Neural cell (in vitro differentiated cells): ENCODE data around the gene HSPB1. TPM values are rescaled to one million over a fixed set of nuclear protein-coding genes. Genes with fewer than 3 reads are reported as not detected.

Source experiments
- H2AFZ ChIP-seq: fragments of 200-600, 300-800 bp; sonication (generic), shearing (Covaris generic); 2 replicates; pipeline ENCODE4 v1.6.0; 2014; ENCODE audit warnings: low read depth, mild to moderate bottlenecking, antibody characterized with exemption, low read length, moderate library complexity
- H3F3A ChIP-seq: fragments of 200-600 bp; shearing (Covaris generic); 2 replicates; pipeline ENCODE4 v1.6.1; 2016; ENCODE audit warnings: mild to moderate bottlenecking, moderate library complexity, mixed read lengths, antibody characterized with exemption, low read length; ENCODE audit not compliant: insufficient read depth, poor library complexity, severe bottlenecking
- H3K27ac ChIP-seq: fragments of 200-600, 300-800 bp; sonication (generic), shearing (Covaris generic); 2 replicates; pipeline ENCODE4 v1.5.1; 2014; ENCODE audit warnings: mild to moderate bottlenecking, low read length, moderate library complexity
- H3K27me3 ChIP-seq: fragments of 300-800, 200-600 bp; sonication (generic), shearing (Covaris generic); 2 replicates; pipeline ENCODE4 v1.6.0; 2014; ENCODE audit warnings: mild to moderate bottlenecking, low read depth, low read length, moderate library complexity; ENCODE audit not compliant: insufficient read depth
- H3K36me3 ChIP-seq: fragments of 300-800, 200-600 bp; sonication (generic), shearing (Covaris generic); 2 replicates; pipeline ENCODE4 v1.5.1; 2014; ENCODE audit warnings: mild to moderate bottlenecking, antibody characterized with exemption, low read length, moderate library complexity; ENCODE audit not compliant: insufficient read depth
- H3K4me2 ChIP-seq: fragments of 300-800, 200-600 bp; sonication (generic), shearing (Covaris generic); 2 replicates; pipeline ENCODE4 v1.6.0; 2014; ENCODE audit warnings: mild to moderate bottlenecking, low read length
- H3K4me3 ChIP-seq: fragments of 300-800, 200-600 bp; sonication (generic), shearing (Covaris generic); 2 replicates; pipeline ENCODE4 v1.5.1; 2014; ENCODE audit warnings: mild to moderate bottlenecking, low read length, moderate library complexity
- H3K79me2 ChIP-seq: fragments of 200-600 bp; shearing (Covaris generic); replicated peaks from 2 replicates; pipeline ENCODE4 v1.6.0; 2014; ENCODE audit warnings: mild to moderate bottlenecking, low read length, moderate library complexity; ENCODE audit not compliant: insufficient read depth
- H3K9ac ChIP-seq: fragments of 300-800, 200-600 bp; sonication (generic), shearing (Covaris generic); 2 replicates; pipeline ENCODE4 v1.6.1; 2016; ENCODE audit warnings: mild to moderate bottlenecking, low read length, mixed read lengths
- H3K9me2 ChIP-seq: fragments of 200-600 bp; shearing (Covaris generic); 2 replicates; pipeline ENCODE4 v1.6.1; 2016; ENCODE audit warnings: mild to moderate bottlenecking, low read length, mixed read lengths; ENCODE audit not compliant: insufficient read depth
- H3K9me3 ChIP-seq: fragments of 200-600, 300-800 bp; sonication (generic), shearing (Covaris generic); 2 replicates; pipeline ENCODE4 v1.6.1; 2016; ENCODE audit warnings: mild to moderate bottlenecking, mixed run types, low read length, moderate library complexity, mixed read lengths
- H4K20me1 ChIP-seq: fragments of 200-600 bp; shearing (Covaris generic); 2 replicates; pipeline ENCODE4 v1.6.1; 2016; ENCODE audit warnings: mild to moderate bottlenecking, mixed run types; ENCODE audit not compliant: insufficient read depth
- EP300 ChIP-seq: fragments of 450-650 bp; conservative IDR thresholded peaks from 2 replicates; pipeline ENCODE4 v1.6.1; 2014; ENCODE audit warnings: antibody characterized with exemption, mild to moderate bottlenecking, moderate library complexity; ENCODE audit not compliant: poor library complexity, severe bottlenecking
- EZH2 ChIP-seq: fragments of 200-600, 300-800 bp; shearing (Covaris generic), sonication (generic); IDR thresholded peaks from 2 replicates; pipeline ENCODE4 v1.6.1; 2014; ENCODE audit warnings: antibody characterized with exemption, low read length, borderline replicate concordance, mild to moderate bottlenecking; ENCODE audit not compliant: insufficient read depth, poor library complexity, severe bottlenecking
- MXI1 ChIP-seq: fragments of 450-650 bp; conservative IDR thresholded peaks from 2 replicates; pipeline ENCODE4 v1.6.1; 2014; ENCODE audit warnings: antibody characterized with exemption, mild to moderate bottlenecking; ENCODE audit not compliant: poor library complexity, severe bottlenecking
- POLR2AphosphoS5 ChIP-seq: IDR thresholded peaks from 2 replicates; pipeline ENCODE4 v1.6.1; 2012
- RAD21 ChIP-seq: fragments of 450-650 bp; conservative IDR thresholded peaks from 2 replicates; pipeline ENCODE4 v1.6.1; 2014; ENCODE audit warnings: antibody characterized with exemption, mild to moderate bottlenecking, moderate library complexity
- SMC3 ChIP-seq: fragments of 450-650 bp; conservative IDR thresholded peaks from 2 replicates; pipeline ENCODE4 v1.6.1; 2014; ENCODE audit warnings: antibody characterized with exemption, mild to moderate bottlenecking, moderate library complexity; ENCODE audit not compliant: poor library complexity
- TAF1 ChIP-seq: IDR thresholded peaks from 2 replicates; pipeline ENCODE4 v1.6.1; 2012; ENCODE audit warnings: low read depth
- polyA plus RNA-seq: library from polyadenylated mRNA; depleted of rRNA; stranded (reverse); fragments of >200 nt; gene quantifications from 2 replicates; pipeline ENCODE4 v1.2.3, GENCODE V29; 2014
- TF ChIP-seq, protein P1 (sequence below): fragments of 450-650 bp; IDR thresholded peaks from 2 replicates; pipeline ENCODE4 v1.5.1; 2014; ENCODE audit warnings: antibody characterized with exemption, mild to moderate bottlenecking, moderate library complexity; ENCODE audit not compliant: poor library complexity, severe bottlenecking
- TF ChIP-seq, protein P2 (sequence below): IDR thresholded peaks from 2 replicates; pipeline ENCODE4 v1.6.1; 2012; ENCODE audit warnings: borderline replicate concordance

Gene HSPB1
- polyA plus RNA-seq, 1 donor from 2014 or later: 1.4 TPM

DNA sequence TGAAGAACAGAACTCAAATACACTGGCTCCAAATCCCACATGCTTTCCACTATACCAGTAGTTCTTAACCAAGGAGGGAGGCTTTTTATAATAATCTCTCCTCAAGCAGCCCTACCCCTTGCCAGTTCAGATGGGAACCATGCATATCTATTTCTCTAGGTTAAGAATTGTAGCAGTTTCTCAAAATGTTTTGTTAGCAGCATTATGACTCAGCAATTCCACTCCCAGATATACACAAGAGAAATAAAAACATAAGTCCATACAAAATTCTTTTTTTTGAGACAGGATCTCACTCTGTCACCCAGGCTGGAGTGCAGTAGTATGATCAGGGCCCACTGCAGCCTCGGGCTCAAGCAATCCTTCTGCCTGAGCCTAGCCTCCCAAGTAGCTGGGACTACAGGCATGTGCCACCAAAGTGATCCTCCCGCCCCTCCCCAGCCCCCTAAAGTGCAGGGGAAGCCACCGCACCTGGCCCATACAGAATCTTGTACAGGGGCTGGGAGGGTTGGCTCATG, 38.2 kb downstream of the HSPB1 start:
- Histone ChIP-seq H3K9me3 (no peaks in the 10 kb centered on the region), H3K9ac (no peak overlapping the region), H3K9me2 (no peaks in the 10 kb centered on the region), H2AFZ (no peak overlapping the region), H3F3A (peaks cover 3% of the 10 kb centered on the region), H3K27ac (no peak overlapping the region), H3K27me3 (no peaks in the 10 kb centered on the region), H3K79me2 (peaks cover 96% of the 10 kb centered on the region), H3K4me3 (no peak overlapping the region), H3K4me2 (no peak overlapping the region), H4K20me1 (peaks cover 68% of the 10 kb centered on the region), H3K36me3 (no peaks in the 10 kb centered on the region)
- no peak for TF ChIP-seq SMC3
- TF ChIP-seq MXI1: no peak
- no peak for TF ChIP-seq TAF1
- no peak for TF ChIP-seq EZH2
- TF ChIP-seq, protein P1, sequence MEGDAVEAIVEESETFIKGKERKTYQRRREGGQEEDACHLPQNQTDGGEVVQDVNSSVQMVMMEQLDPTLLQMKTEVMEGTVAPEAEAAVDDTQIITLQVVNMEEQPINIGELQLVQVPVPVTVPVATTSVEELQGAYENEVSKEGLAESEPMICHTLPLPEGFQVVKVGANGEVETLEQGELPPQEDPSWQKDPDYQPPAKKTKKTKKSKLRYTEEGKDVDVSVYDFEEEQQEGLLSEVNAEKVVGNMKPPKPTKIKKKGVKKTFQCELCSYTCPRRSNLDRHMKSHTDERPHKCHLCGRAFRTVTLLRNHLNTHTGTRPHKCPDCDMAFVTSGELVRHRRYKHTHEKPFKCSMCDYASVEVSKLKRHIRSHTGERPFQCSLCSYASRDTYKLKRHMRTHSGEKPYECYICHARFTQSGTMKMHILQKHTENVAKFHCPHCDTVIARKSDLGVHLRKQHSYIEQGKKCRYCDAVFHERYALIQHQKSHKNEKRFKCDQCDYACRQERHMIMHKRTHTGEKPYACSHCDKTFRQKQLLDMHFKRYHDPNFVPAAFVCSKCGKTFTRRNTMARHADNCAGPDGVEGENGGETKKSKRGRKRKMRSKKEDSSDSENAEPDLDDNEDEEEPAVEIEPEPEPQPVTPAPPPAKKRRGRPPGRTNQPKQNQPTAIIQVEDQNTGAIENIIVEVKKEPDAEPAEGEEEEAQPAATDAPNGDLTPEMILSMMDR: no peak
- no peak for TF ChIP-seq POLR2AphosphoS5
- TF ChIP-seq, protein P2, sequence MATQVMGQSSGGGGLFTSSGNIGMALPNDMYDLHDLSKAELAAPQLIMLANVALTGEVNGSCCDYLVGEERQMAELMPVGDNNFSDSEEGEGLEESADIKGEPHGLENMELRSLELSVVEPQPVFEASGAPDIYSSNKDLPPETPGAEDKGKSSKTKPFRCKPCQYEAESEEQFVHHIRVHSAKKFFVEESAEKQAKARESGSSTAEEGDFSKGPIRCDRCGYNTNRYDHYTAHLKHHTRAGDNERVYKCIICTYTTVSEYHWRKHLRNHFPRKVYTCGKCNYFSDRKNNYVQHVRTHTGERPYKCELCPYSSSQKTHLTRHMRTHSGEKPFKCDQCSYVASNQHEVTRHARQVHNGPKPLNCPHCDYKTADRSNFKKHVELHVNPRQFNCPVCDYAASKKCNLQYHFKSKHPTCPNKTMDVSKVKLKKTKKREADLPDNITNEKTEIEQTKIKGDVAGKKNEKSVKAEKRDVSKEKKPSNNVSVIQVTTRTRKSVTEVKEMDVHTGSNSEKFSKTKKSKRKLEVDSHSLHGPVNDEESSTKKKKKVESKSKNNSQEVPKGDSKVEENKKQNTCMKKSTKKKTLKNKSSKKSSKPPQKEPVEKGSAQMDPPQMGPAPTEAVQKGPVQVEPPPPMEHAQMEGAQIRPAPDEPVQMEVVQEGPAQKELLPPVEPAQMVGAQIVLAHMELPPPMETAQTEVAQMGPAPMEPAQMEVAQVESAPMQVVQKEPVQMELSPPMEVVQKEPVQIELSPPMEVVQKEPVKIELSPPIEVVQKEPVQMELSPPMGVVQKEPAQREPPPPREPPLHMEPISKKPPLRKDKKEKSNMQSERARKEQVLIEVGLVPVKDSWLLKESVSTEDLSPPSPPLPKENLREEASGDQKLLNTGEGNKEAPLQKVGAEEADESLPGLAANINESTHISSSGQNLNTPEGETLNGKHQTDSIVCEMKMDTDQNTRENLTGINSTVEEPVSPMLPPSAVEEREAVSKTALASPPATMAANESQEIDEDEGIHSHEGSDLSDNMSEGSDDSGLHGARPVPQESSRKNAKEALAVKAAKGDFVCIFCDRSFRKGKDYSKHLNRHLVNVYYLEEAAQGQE: no peak
- TF ChIP-seq EP300: no peak
- TF ChIP-seq RAD21: no peak

- Histone ChIP-seq H3K9me3 (no peaks in the 10 kb centered on the region), H3K27me3 (no peaks in the 10 kb centered on the region), H3F3A (peaks cover 3% of the 10 kb centered on the region), H4K20me1 (peaks cover 66% of the 10 kb centered on the region), H3K9me2 (no peaks in the 10 kb centered on the region), H3K4me2 (no peak overlapping the region), H3K36me3 (no peaks in the 10 kb centered on the region), H3K9ac (no peak overlapping the region), H3K4me3 (no peak overlapping the region), H3K79me2 (peaks cover 97% of the 10 kb centered on the region), H2AFZ (no peak overlapping the region), H3K27ac (no peak overlapping the region)
- no peak for TF ChIP-seq RAD21
- TF ChIP-seq SMC3: no peak
- no peak for TF ChIP-seq POLR2AphosphoS5
- TF ChIP-seq, protein P2: no peak
- no peak for TF ChIP-seq TAF1
- no peak for TF ChIP-seq EP300
- TF ChIP-seq MXI1: no peak
- TF ChIP-seq, protein P1: no peak
- no peak for TF ChIP-seq EZH2
Measured at GRCh38 chr7:76342222-76342621, 39.7 kb downstream of the HSPB1 start.
